Measurements from ENCODE around the gene FOXD3.

FOXD3 gene

GRCh38 chr1:63316984-63317816 lies 5.2 kb upstream of the FOXD3 start:
- peak; percentile 75 to 80 (median 77) for DNase-seq
- under 1% methylated on average over 75 of the region's 80 CpGs for WGBS (ENCODE audit: insufficient coverage)
- Histone ChIP-seq H3K4me1 (ENCODE audit: control extremely low read depth in 1 of 4, control insufficient read depth in 4 of 4, insufficient read depth in 4 of 4, low read length in 3 of 4) (peaks cover 3 to 25% (median 23%) of the 10 kb centered on the region in 4 experiments), H3K27ac (ENCODE audit: insufficient read depth in 1 of 2, low read depth in 1 of 2, low read length in 2 of 2, poor library complexity in 1 of 2, severe bottlenecking in 2 of 2) (no peak overlapping the region), H3K9me3 (ENCODE audit: control extremely low read depth in 1 of 5, control insufficient read depth in 4 of 5, insufficient read depth in 2 of 5, low read depth in 1 of 5, low read length in 4 of 5) (peaks cover 0 to 8% (median 0%) of the 10 kb centered on the region in 5 experiments), H3K4me3 (ENCODE audit: control insufficient read depth in 1 of 7, extremely low read depth in 1 of 7, insufficient read depth in 4 of 7, low read depth in 2 of 7, low read length in 6 of 7) (peak overlapping the region; percentile 1 to 64 (median 54)), H3K27me3 (replicated peaks in 2 of 5; ENCODE audit: control insufficient read depth in 4 of 5, insufficient read depth in 5 of 5, low read length in 4 of 5) (peaks cover 18 to 83% (median 53%) of the 10 kb centered on the region in 5 experiments), H3K36me3 (ENCODE audit: control insufficient read depth in 4 of 4, insufficient read depth in 4 of 4, low read length in 3 of 4) (no peaks in the 10 kb centered on the region)
- POLR2A ChIA-PET, result no interaction called here
- CTCF ChIA-PET, result interaction anchor here (0.9 to 5.2 kb wide), 4 partner anchors 7 to 935 kb away, joined by 3 to 38 read pairs (median 9); no protein-coding TSS in a partner anchor

GRCh38 chr1:63317817-63318152 lies 4.6 kb upstream of the FOXD3 start:
- H3K36me3 ChIP-seq (ENCODE audit: control insufficient read depth in 4 of 4, insufficient read depth in 4 of 4, low read length in 3 of 4), result no peaks in the 10 kb centered on the region
- H3K9me3 ChIP-seq (ENCODE audit: control extremely low read depth in 1 of 5, control insufficient read depth in 4 of 5, insufficient read depth in 2 of 5, low read depth in 1 of 5, low read length in 4 of 5), result peaks cover 0 to 8% (median 0%) of the 10 kb centered on the region in 5 experiments
- peaks cover 18 to 88% (median 53%) of the 10 kb centered on the region in 5 experiments for H3K27me3 ChIP-seq (replicated peaks in 2 of 5; ENCODE audit: control insufficient read depth in 4 of 5, insufficient read depth in 5 of 5, low read length in 4 of 5)
- no peak overlapping the region for H3K27ac ChIP-seq (ENCODE audit: insufficient read depth in 1 of 2, low read depth in 1 of 2, low read length in 2 of 2, poor library complexity in 1 of 2, severe bottlenecking in 2 of 2)
- CTCF ChIA-PET, result interaction anchor here (4.1 to 5.2 kb wide), 2 partner anchors 10 to 16 kb away, joined by 15 to 38 read pairs; no protein-coding TSS in a partner anchor
- POLR2A ChIA-PET, result no interaction called here
- 5% methylated on average over 10 of the region's 14 CpGs for WGBS (ENCODE audit: insufficient coverage)
- peaks cover 3 to 31% (median 28%) of the 10 kb centered on the region in 4 experiments for H3K4me1 ChIP-seq (ENCODE audit: control extremely low read depth in 1 of 4, control insufficient read depth in 4 of 4, insufficient read depth in 4 of 4, low read length in 3 of 4)
- no peak for DNase-seq
- peak overlapping the region in 3 of 7 experiments; percentile 54 to 64 (median 61) for H3K4me3 ChIP-seq (ENCODE audit: control insufficient read depth in 1 of 7, extremely low read depth in 1 of 7, insufficient read depth in 4 of 7, low read depth in 2 of 7, low read length in 6 of 7)

- ChIA-PET POLR2A (interaction anchor here (0.6 kb wide), 1 partner anchor 883 kb away, joined by 4 read pairs; no protein-coding TSS in a partner anchor), CTCF (interaction anchor here (2.2 to 5.2 kb wide), 3 partner anchors 9 to 16 kb away, joined by 9 to 38 read pairs (median 15); no protein-coding TSS in a partner anchor)
- Histone ChIP-seq H3K4me3 (ENCODE audit: control insufficient read depth in 1 of 7, extremely low read depth in 1 of 7, insufficient read depth in 4 of 7, low read depth in 2 of 7, low read length in 6 of 7) (no peak overlapping the region), H3K4me1 (ENCODE audit: control extremely low read depth in 1 of 4, control insufficient read depth in 4 of 4, insufficient read depth in 4 of 4, low read length in 3 of 4) (peaks cover 3 to 37% (median 34%) of the 10 kb centered on the region in 4 experiments), H3K27me3 (replicated peaks in 2 of 5; ENCODE audit: control insufficient read depth in 4 of 5, insufficient read depth in 5 of 5, low read length in 4 of 5) (peaks cover 18 to 89% (median 50%) of the 10 kb centered on the region in 5 experiments), H3K9me3 (ENCODE audit: control extremely low read depth in 1 of 5, control insufficient read depth in 4 of 5, insufficient read depth in 2 of 5, low read depth in 1 of 5, low read length in 4 of 5) (peaks cover 0 to 8% (median 0%) of the 10 kb centered on the region in 5 experiments), H3K36me3 (ENCODE audit: control insufficient read depth in 4 of 4, insufficient read depth in 4 of 4, low read length in 3 of 4) (no peaks in the 10 kb centered on the region), H3K27ac (ENCODE audit: insufficient read depth in 1 of 2, low read depth in 1 of 2, low read length in 2 of 2, poor library complexity in 1 of 2, severe bottlenecking in 2 of 2) (no peak overlapping the region)
- DNase-seq, result peak in 1 of 3 donors; percentile 22
- 17% methylated on average over 9 of the region's 28 CpGs for WGBS (ENCODE audit: insufficient coverage)
Observed at GRCh38 chr1:63318201-63318979, 4.0 kb upstream of the FOXD3 start.

GRCh38 chr1:63319046-63320021 lies 3.0 kb upstream of the FOXD3 start:
- peaks cover 3 to 45% (median 43%) of the 10 kb centered on the region in 4 experiments for H3K4me1 ChIP-seq (ENCODE audit: control extremely low read depth in 1 of 4, control insufficient read depth in 4 of 4, insufficient read depth in 4 of 4, low read length in 3 of 4)
- peak in 2 of 3 donors; percentile 30 to 40 for DNase-seq
- no peak overlapping the region for H3K27ac ChIP-seq (ENCODE audit: insufficient read depth in 1 of 2, low read depth in 1 of 2, low read length in 2 of 2, poor library complexity in 1 of 2, severe bottlenecking in 2 of 2)
- ChIA-PET POLR2A (interaction anchor here (0.6 kb wide), 1 partner anchor 883 kb away, joined by 4 read pairs; no protein-coding TSS in a partner anchor), CTCF (interaction anchor here (1.0 to 4.1 kb wide), 4 partner anchors 10 to 219 kb away, joined by 3 to 15 read pairs (median 8); no protein-coding TSS in a partner anchor)
- peaks cover 0 to 8% (median 0%) of the 10 kb centered on the region in 5 experiments for H3K9me3 ChIP-seq (ENCODE audit: control extremely low read depth in 1 of 5, control insufficient read depth in 4 of 5, insufficient read depth in 2 of 5, low read depth in 1 of 5, low read length in 4 of 5)
- WGBS (ENCODE audit: insufficient coverage), result 6% methylated on average over 60 of the region's 60 CpGs
- H3K27me3 ChIP-seq (replicated peaks in 2 of 5; ENCODE audit: control insufficient read depth in 4 of 5, insufficient read depth in 5 of 5, low read length in 4 of 5), result peaks cover 18 to 96% (median 52%) of the 10 kb centered on the region in 5 experiments
- H3K36me3 ChIP-seq (ENCODE audit: control insufficient read depth in 4 of 4, insufficient read depth in 4 of 4, low read length in 3 of 4), result no peaks in the 10 kb centered on the region
- H3K4me3 ChIP-seq (ENCODE audit: control insufficient read depth in 1 of 7, extremely low read depth in 1 of 7, insufficient read depth in 4 of 7, low read depth in 2 of 7, low read length in 6 of 7), result no peak overlapping the region

- Histone ChIP-seq H3K27me3 (replicated peaks in 2 of 5; ENCODE audit: control insufficient read depth in 4 of 5, insufficient read depth in 5 of 5, low read length in 4 of 5) (peaks cover 18 to 100% (median 54%) of the 10 kb centered on the region in 5 experiments), H3K9me3 (ENCODE audit: control extremely low read depth in 1 of 5, control insufficient read depth in 4 of 5, insufficient read depth in 2 of 5, low read depth in 1 of 5, low read length in 4 of 5) (peaks cover 0 to 8% (median 0%) of the 10 kb centered on the region in 5 experiments), H3K36me3 (ENCODE audit: control insufficient read depth in 4 of 4, insufficient read depth in 4 of 4, low read length in 3 of 4) (no peaks in the 10 kb centered on the region), H3K27ac (ENCODE audit: insufficient read depth in 1 of 2, low read depth in 1 of 2, low read length in 2 of 2, poor library complexity in 1 of 2, severe bottlenecking in 2 of 2) (no peak overlapping the region), H3K4me3 (ENCODE audit: control insufficient read depth in 1 of 7, extremely low read depth in 1 of 7, insufficient read depth in 4 of 7, low read depth in 2 of 7, low read length in 6 of 7) (peak overlapping the region in 1 of 7 experiments; percentile 41), H3K4me1 (ENCODE audit: control extremely low read depth in 1 of 4, control insufficient read depth in 4 of 4, insufficient read depth in 4 of 4, low read length in 3 of 4) (peaks cover 3 to 45% (median 45%) of the 10 kb centered on the region in 4 experiments)
- 5% methylated on average over 44 of the region's 47 CpGs for WGBS (ENCODE audit: insufficient coverage)
- POLR2A ChIA-PET, result no interaction called here
- peak in 2 of 3 donors; percentile 52 to 61 for DNase-seq
- CTCF ChIA-PET, result interaction anchor here (1.0 to 4.1 kb wide), 4 partner anchors 9 to 218 kb away, joined by 3 to 15 read pairs (median 8); no protein-coding TSS in a partner anchor
Observed at GRCh38 chr1:63320022-63320721, 2.2 kb upstream of the FOXD3 start.

All from common myeloid progenitor, CD34-positive (primary cell).